Measurements from ENCODE around the gene PARD3. TPM values are rescaled to one million over a fixed set of nuclear protein-coding genes. Genes with fewer than 3 reads are reported as not detected.

Gene PARD3
- total and polyA plus RNA-seq, 3 donors from 2014 or later = 31.8 to 59.5 (median 49.5) TPM

DNA sequence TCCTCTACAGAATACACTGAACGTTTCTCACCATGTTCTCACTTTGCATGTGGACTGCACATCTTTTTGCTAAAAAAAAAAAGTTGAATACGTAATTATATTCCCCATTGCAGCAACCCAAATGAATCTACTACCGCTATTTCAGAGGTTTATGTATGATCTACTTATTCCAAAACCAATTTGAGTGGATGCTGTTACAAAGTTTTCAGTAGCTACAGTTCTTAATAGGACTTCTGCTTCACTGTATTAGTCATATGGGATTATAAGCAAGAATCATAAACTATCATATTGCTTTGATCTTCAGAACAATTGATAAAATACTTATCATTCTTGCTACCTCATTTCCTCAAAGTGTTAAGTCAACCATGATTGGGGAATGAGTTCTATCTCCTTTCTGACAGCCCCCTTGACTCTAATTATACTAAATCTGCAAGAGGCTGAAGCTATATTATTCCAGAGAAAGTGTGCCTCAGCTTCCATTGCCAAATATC, 257.0 kb downstream of the PARD3 start:
- Histone ChIP-seq H3K27me3 (no peaks in the 10 kb centered on the region), H3K4me1 (no peaks in the 10 kb centered on the region), H3K9me3 (no peaks in the 10 kb centered on the region), H3K4me3 (no peak overlapping the region), H3K27ac (no peak overlapping the region), H3K36me3 (ENCODE audit: low read depth, missing control alignments) (no peaks in the 10 kb centered on the region)
- TF ChIP-seq POLR2A (IDR thresholded peaks at IDR 0.05) = no peak
- TF ChIP-seq, protein P1, sequence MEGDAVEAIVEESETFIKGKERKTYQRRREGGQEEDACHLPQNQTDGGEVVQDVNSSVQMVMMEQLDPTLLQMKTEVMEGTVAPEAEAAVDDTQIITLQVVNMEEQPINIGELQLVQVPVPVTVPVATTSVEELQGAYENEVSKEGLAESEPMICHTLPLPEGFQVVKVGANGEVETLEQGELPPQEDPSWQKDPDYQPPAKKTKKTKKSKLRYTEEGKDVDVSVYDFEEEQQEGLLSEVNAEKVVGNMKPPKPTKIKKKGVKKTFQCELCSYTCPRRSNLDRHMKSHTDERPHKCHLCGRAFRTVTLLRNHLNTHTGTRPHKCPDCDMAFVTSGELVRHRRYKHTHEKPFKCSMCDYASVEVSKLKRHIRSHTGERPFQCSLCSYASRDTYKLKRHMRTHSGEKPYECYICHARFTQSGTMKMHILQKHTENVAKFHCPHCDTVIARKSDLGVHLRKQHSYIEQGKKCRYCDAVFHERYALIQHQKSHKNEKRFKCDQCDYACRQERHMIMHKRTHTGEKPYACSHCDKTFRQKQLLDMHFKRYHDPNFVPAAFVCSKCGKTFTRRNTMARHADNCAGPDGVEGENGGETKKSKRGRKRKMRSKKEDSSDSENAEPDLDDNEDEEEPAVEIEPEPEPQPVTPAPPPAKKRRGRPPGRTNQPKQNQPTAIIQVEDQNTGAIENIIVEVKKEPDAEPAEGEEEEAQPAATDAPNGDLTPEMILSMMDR (IDR thresholded peaks at IDR 0.05) = no peak
- no peak for DNase-seq
- WGBS, 2 donors = 93 to 95% methylated on average over 3 of the region's 3 CpGs
- intact Hi-C loops (cut with DNase I; ENCODE audit: low total_unique reads) = no loop called here

DNA sequence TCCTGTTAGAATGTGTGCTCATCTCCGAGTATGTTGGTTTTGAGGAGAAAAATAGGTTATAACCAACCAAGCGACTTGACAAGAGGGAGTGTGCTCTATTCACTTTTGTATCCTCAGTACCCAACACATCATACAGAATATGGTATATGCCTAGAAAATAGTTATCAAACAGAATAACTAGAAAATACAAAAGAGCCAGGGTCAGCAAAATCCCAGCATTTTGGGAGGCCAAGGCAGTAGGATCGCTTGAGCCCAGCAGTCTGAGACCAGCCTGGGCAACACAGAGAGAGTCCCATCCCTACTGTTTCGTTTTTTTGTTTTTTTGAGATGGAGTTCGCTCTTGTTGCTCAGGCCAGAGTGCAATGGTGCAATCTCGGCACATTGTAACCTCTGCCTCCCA, 257.9 kb downstream of the PARD3 start:
- Histone ChIP-seq H3K4me1 (no peaks in the 10 kb centered on the region), H3K27me3 (no peaks in the 10 kb centered on the region), H3K4me3 (no peak overlapping the region), H3K27ac (no peak overlapping the region), H3K9me3 (no peaks in the 10 kb centered on the region), H3K36me3 (ENCODE audit: low read depth, missing control alignments) (no peaks in the 10 kb centered on the region)
- intact Hi-C loops (cut with DNase I; ENCODE audit: low total_unique reads) = no loop called here
- TF ChIP-seq, protein P1 (IDR thresholded peaks at IDR 0.05) = no peak
- TF ChIP-seq POLR2A (IDR thresholded peaks at IDR 0.05) = no peak
- WGBS, 2 donors = 94 to 96% methylated on average over 6 of the region's 6 CpGs
- DNase-seq = no peak

DNA sequence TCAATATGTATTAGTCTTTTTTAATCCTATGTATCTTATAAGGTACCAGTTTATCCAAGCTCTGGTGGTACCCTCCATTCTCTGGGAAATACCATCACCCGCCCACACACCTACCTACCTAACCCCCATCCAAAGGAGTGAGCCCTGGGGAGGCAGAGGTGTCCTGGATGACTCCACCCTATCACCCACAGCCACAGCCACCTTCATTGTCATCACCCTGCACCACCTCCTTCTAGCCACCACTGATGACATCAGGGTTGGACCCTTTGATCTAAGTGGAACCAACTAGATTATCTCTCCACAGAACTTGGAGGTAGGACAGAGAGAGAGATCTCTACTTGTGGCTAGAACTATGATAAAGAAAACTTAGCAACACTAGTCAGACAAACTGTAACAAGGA, 259.4 kb downstream of the PARD3 start:
- no peaks in the 10 kb centered on the region for H3K27me3 ChIP-seq
- no peak for TF ChIP-seq POLR2A (IDR thresholded peaks at IDR 0.05)
- TF ChIP-seq, protein P1 (IDR thresholded peaks at IDR 0.05) = no peak
- no peak for DNase-seq
- H3K4me1 ChIP-seq = no peaks in the 10 kb centered on the region
- H3K9me3 ChIP-seq = no peaks in the 10 kb centered on the region
- H3K27ac ChIP-seq = no peak overlapping the region
- H3K36me3 ChIP-seq (ENCODE audit: low read depth, missing control alignments) = no peaks in the 10 kb centered on the region
- no peak overlapping the region for H3K4me3 ChIP-seq
- intact Hi-C loops (cut with DNase I; ENCODE audit: low total_unique reads) = no loop called here
- 91 to 100% methylated on average over 1 of the region's 1 CpG for WGBS, 2 donors

DNA sequence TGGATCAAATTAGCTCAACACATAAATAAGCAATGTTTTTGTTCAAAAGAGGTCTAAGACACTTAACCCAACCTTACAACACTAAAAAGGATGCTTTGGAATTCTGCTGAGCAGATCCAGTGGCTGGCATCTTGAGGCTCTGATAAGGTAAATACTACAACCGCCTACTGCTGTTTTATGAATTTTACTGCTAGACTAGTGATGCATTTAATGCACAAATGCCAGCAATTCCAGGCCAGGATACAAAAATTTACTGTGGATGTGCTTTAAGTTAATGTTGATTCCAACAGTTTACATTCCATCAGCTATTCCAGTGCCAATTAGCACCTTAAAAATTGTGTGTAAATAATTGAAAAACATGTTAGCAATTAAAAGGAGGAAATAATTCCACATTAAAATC, 261.3 kb downstream of the PARD3 start:
- Histone ChIP-seq H3K36me3 (ENCODE audit: low read depth, missing control alignments) (no peaks in the 10 kb centered on the region), H3K27me3 (no peaks in the 10 kb centered on the region), H3K4me1 (no peaks in the 10 kb centered on the region), H3K9me3 (no peaks in the 10 kb centered on the region), H3K27ac (no peak overlapping the region), H3K4me3 (no peak overlapping the region)
- intact Hi-C loops (cut with DNase I; ENCODE audit: low total_unique reads) = no loop called here
- no peak for DNase-seq
- TF ChIP-seq, protein P1 (IDR thresholded peaks at IDR 0.05) = no peak
- TF ChIP-seq POLR2A (IDR thresholded peaks at IDR 0.05) = no peak
- WGBS, 2 donors = 47 to 91% methylated on average over 1 of the region's 1 CpG

DNA sequence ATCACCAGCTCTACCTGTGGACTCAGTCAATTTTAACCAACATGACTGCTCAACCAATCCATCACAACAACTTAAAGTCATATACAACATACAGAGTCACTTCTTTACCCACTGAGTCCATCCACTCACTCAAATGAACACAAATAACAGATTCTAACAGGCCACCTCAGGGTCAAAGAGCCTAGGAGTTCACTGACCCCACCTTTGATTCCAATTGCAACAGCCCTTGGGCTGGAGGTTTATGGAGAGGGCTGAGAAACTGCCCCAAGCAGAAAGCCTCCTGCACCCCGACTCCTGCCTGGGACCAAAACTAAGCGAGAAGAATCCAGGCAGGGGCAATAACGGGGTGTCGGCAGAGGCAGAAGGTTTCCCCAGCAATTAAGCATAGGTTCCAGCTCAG, 263.8 kb downstream of the PARD3 start:
- Histone ChIP-seq H3K9me3 (no peaks in the 10 kb centered on the region), H3K4me1 (no peaks in the 10 kb centered on the region), H3K27me3 (no peaks in the 10 kb centered on the region), H3K27ac (no peak overlapping the region), H3K36me3 (ENCODE audit: low read depth, missing control alignments) (no peaks in the 10 kb centered on the region), H3K4me3 (no peak overlapping the region)
- intact Hi-C loops (cut with DNase I; ENCODE audit: low total_unique reads) = no loop called here
- WGBS, 2 donors = 94 to 100% methylated on average over 4 of the region's 4 CpGs
- TF ChIP-seq POLR2A (IDR thresholded peaks at IDR 0.05) = no peak
- TF ChIP-seq, protein P1 (IDR thresholded peaks at IDR 0.05) = no peak
- no peak for DNase-seq
